COLO668 (cell line): ENCODE data around the gene PNMA1.
A peak's percentile ranks its signal among the peaks of the same experiment; 100 is the strongest.

Source experiments
- DNase-seq: peaks from one replicate; lab custom pipeline; 2025; ENCODE audit not compliant: unreplicated experiment; lab: John Stamatoyannopoulos, UW

Gene PNMA1

GRCh38 chr14:73713803-73714655 lies at the start of gene PNMA1:
PNMA1 (minus strand) TSS chr14:73714384; CDS start chr14:73713639, 745 bp downstream.
- peak; percentile 94 for DNase-seq

- peak; percentile 64 for DNase-seq
Measured at GRCh38 chr14:73763396-73763795, 49.2 kb upstream of the PNMA1 start.

GRCh38 chr14:73762375-73762822 lies 48.2 kb upstream of the PNMA1 start:
- peak; percentile 46 for DNase-seq

GRCh38 chr14:73761618-73762355 lies 47.6 kb upstream of the PNMA1 start:
- peak; percentile 46 for DNase-seq

- DNase-seq, result peak; percentile 23
Measured at GRCh38 chr14:73760598-73761586, 46.7 kb upstream of the PNMA1 start.

- peak; percentile 99 for DNase-seq
Measured at GRCh38 chr14:73759714-73760597, 45.8 kb upstream of the PNMA1 start.

- peak; percentile 84 for DNase-seq
Measured at GRCh38 chr14:73759183-73759713, 45.1 kb upstream of the PNMA1 start.

GRCh38 chr14:73758392-73759182 lies 44.4 kb upstream of the PNMA1 start:
- peak; percentile 90 for DNase-seq

- DNase-seq, result no peak
Measured at GRCh38 chr14:73757876-73758391, 43.8 kb upstream of the PNMA1 start.

GRCh38 chr14:73757381-73757780 lies 43.2 kb upstream of the PNMA1 start:
- DNase-seq, result no peak

GRCh38 chr14:73755434-73756014 lies 41.3 kb upstream of the PNMA1 start:
- peak; percentile 47 for DNase-seq

- DNase-seq, result peak; percentile 40
Measured at GRCh38 chr14:73754911-73755360, 40.8 kb upstream of the PNMA1 start.

- DNase-seq, result peak; percentile 35
Measured at GRCh38 chr14:73753887-73754795, 40.0 kb upstream of the PNMA1 start.

GRCh38 chr14:73753124-73753886 lies 39.1 kb upstream of the PNMA1 start:
- DNase-seq, result peak; percentile 30

GRCh38 chr14:73752297-73752992 lies 38.3 kb upstream of the PNMA1 start:
- peak; percentile 50 for DNase-seq
